Measurements from ENCODE around the gene ZDHHC13. TPM values are rescaled to one million over a fixed set of nuclear protein-coding genes. Genes with fewer than 3 reads are reported as not detected.

The ZDHHC13 gene
- polyA plus RNA-seq, 1 donor (not counting 4 experiments of a cell fraction or from before 2014, with no cell fraction given), result 24.1 TPM

DNA sequence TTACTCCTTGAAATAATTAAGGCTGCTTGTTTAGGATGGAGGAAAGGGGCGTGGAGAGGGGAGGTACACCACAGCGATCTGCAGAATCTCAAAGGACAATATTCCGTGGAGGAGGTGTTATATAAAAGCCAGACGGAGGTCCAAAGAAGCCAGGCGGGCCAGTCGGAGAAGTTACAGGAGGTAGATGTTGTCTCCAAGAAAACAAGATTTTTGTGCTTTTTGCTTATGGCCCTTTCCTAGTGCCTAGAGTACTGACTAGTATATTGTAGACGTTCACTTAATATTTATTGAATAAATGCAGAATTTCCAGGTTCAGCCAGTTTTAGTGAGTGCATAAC is 761 bp downstream of the ZDHHC13 start:
- dilution Hi-C loops (cut with MboI; ENCODE audit: extremely low pct_ligation_motif_present, low sequenced_read_pairs), result no loop called here
- TF ChIP-seq, protein P1, sequence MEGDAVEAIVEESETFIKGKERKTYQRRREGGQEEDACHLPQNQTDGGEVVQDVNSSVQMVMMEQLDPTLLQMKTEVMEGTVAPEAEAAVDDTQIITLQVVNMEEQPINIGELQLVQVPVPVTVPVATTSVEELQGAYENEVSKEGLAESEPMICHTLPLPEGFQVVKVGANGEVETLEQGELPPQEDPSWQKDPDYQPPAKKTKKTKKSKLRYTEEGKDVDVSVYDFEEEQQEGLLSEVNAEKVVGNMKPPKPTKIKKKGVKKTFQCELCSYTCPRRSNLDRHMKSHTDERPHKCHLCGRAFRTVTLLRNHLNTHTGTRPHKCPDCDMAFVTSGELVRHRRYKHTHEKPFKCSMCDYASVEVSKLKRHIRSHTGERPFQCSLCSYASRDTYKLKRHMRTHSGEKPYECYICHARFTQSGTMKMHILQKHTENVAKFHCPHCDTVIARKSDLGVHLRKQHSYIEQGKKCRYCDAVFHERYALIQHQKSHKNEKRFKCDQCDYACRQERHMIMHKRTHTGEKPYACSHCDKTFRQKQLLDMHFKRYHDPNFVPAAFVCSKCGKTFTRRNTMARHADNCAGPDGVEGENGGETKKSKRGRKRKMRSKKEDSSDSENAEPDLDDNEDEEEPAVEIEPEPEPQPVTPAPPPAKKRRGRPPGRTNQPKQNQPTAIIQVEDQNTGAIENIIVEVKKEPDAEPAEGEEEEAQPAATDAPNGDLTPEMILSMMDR (optimal IDR thresholded peaks at IDR 0.05 in 1 of 3, IDR thresholded peaks at IDR 0.05 in 1 of 3, conservative IDR thresholded peaks at IDR 0.05 in 1 of 3; ENCODE audit: extremely low read depth in 1 of 3, insufficient read depth in 2 of 3, low read length in 3 of 3), result no peak
- no peak for TF ChIP-seq EZH2 (IDR thresholded peaks at IDR 0.05; ENCODE audit: low read length)
- Histone ChIP-seq H3K4me3 (ENCODE audit: control insufficient read depth in 2 of 3, extremely low read depth in 1 of 3, insufficient read depth in 2 of 3, low read depth in 1 of 3, low read length in 3 of 3) (peak overlapping the region; percentile 78 to 93 (median 87)), H3K79me2 (ENCODE audit: control insufficient read depth, insufficient read depth, low read length) (peaks cover 44% of the 10 kb centered on the region), H3K27me3 (ENCODE audit: control insufficient read depth, extremely low read depth, insufficient read depth, low read length) (no peaks in the 10 kb centered on the region), H3K27ac (ENCODE audit: control insufficient read depth, insufficient read depth, low read length) (peak overlapping the region; percentile 71), H4K20me1 (ENCODE audit: control insufficient read depth, extremely low read depth, insufficient read depth, low read length) (no peaks in the 10 kb centered on the region), H3K9ac (ENCODE audit: control insufficient read depth, extremely low read depth, insufficient read depth, low read length) (peak overlapping the region; percentile 81), H3K9me1 (ENCODE audit: control insufficient read depth, extremely low read depth, insufficient read depth, low read length) (peaks cover 3% of the 10 kb centered on the region), H3K4me2 (ENCODE audit: control insufficient read depth, extremely low read depth, insufficient read depth, low read depth, low read length) (peak overlapping the region; percentile 97), H3K36me3 (ENCODE audit: control insufficient read depth in 2 of 2, extremely low read depth in 1 of 2, insufficient read depth in 2 of 2, low read length in 2 of 2) (peaks cover 3 to 9% of the 10 kb centered on the region in 2 experiments), H3K9me3 (ENCODE audit: control insufficient read depth, low read depth, low read length) (no peaks in the 10 kb centered on the region), H3K4me1 (ENCODE audit: control insufficient read depth, extremely low read depth, insufficient read depth, low read length) (peaks cover 16% of the 10 kb centered on the region), H2AFZ (ENCODE audit: control insufficient read depth, low read length) (peak overlapping the region; percentile 92)
- peak; percentile 20 for FAIRE-seq
- DNase-seq (ENCODE audit: low read depth, low spot score), result no peak

DNA sequence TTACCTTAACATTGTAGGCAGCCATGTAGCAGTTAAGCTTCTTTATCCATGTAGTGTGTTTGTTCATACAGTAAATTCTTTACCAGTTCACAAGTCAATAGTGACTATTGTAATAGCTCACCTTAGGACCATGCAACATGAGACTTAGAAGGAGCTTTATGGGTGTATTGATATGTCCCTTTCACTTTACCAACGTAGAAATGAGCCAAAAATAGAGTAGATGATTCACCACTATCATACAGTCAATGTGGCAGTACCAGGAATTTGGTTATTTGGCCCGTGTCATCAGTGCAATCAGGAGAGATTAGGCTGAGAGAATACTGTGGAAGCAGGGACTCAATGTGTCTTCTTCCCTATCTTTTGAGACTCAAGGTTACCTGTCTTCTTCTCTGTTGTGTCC is 4.7 kb downstream of the ZDHHC13 start:
- Histone ChIP-seq H3K4me3 (ENCODE audit: control insufficient read depth in 2 of 3, extremely low read depth in 1 of 3, insufficient read depth in 2 of 3, low read depth in 1 of 3, low read length in 3 of 3) (no peak overlapping the region), H2AFZ (ENCODE audit: control insufficient read depth, low read length) (no peak overlapping the region), H3K9me3 (ENCODE audit: control insufficient read depth, low read depth, low read length) (no peaks in the 10 kb centered on the region), H3K79me2 (ENCODE audit: control insufficient read depth, insufficient read depth, low read length) (peaks cover 60% of the 10 kb centered on the region), H3K9me1 (ENCODE audit: control insufficient read depth, extremely low read depth, insufficient read depth, low read length) (peaks cover 3% of the 10 kb centered on the region), H3K27ac (ENCODE audit: control insufficient read depth, insufficient read depth, low read length) (no peak overlapping the region), H3K4me1 (ENCODE audit: control insufficient read depth, extremely low read depth, insufficient read depth, low read length) (peaks cover 12% of the 10 kb centered on the region), H3K36me3 (ENCODE audit: control insufficient read depth in 2 of 2, extremely low read depth in 1 of 2, insufficient read depth in 2 of 2, low read length in 2 of 2) (peaks cover 3 to 9% of the 10 kb centered on the region in 2 experiments), H3K4me2 (ENCODE audit: control insufficient read depth, extremely low read depth, insufficient read depth, low read depth, low read length) (no peak overlapping the region), H3K27me3 (ENCODE audit: control insufficient read depth, extremely low read depth, insufficient read depth, low read length) (no peaks in the 10 kb centered on the region), H3K9ac (ENCODE audit: control insufficient read depth, extremely low read depth, insufficient read depth, low read length) (no peak overlapping the region), H4K20me1 (ENCODE audit: control insufficient read depth, extremely low read depth, insufficient read depth, low read length) (no peaks in the 10 kb centered on the region)
- dilution Hi-C loops (cut with MboI; ENCODE audit: extremely low pct_ligation_motif_present, low sequenced_read_pairs), result no loop called here
- no peak for FAIRE-seq
- DNase-seq (ENCODE audit: low read depth, low spot score), result no peak
- TF ChIP-seq, protein P1 (optimal IDR thresholded peaks at IDR 0.05 in 1 of 3, IDR thresholded peaks at IDR 0.05 in 1 of 3, conservative IDR thresholded peaks at IDR 0.05 in 1 of 3; ENCODE audit: extremely low read depth in 1 of 3, insufficient read depth in 2 of 3, low read length in 3 of 3), result no peak
- TF ChIP-seq EZH2 (IDR thresholded peaks at IDR 0.05; ENCODE audit: low read length), result no peak
